ENCODE data around the gene TMEM200C.

The TMEM200C gene
- long read RNA-seq = 0 reads

GRCh38 chr18:5895299-5895875 is at the start of gene TMEM200C:
TSS of gene TMEM200C (minus strand) at chr18:5895522. CDS start at chr18:5892063, 3,459 bp downstream.
- Histone ChIP-seq H3K27ac (replicated peaks) (no peak within 1 kb of the TSS), H3K4me3 (replicated peaks; ENCODE audit: insufficient read depth, low read length) (no peak within 1 kb of the TSS), H3K27me3 (ENCODE audit: insufficient read depth, poor library complexity, severe bottlenecking) (peaks cover 71% of the 10 kb centered on the region)
- no peak for TF ChIP-seq GABPA (IDR thresholded peaks at IDR 0.05; ENCODE audit: low read depth)
- TF ChIP-seq SPI1 (IDR thresholded peaks at IDR 0.05; ENCODE audit: borderline replicate concordance, low read depth) = no peak
- no peak for TF ChIP-seq POLR2AphosphoS5 (IDR thresholded peaks at IDR 0.05; ENCODE audit: low read depth)
- no peak for DNase-seq (ENCODE audit: low read depth in 1 of 2, low spot score in 1 of 2)

- no peaks in the 10 kb centered on the region for H3K27me3 ChIP-seq (ENCODE audit: insufficient read depth, poor library complexity, severe bottlenecking)
- no peak overlapping the region for H3K4me3 ChIP-seq (replicated peaks; ENCODE audit: insufficient read depth, low read length)
- no peak for DNase-seq (ENCODE audit: low read depth in 1 of 2, low spot score in 1 of 2)
- H3K27ac ChIP-seq (replicated peaks) = no peak overlapping the region
- TF ChIP-seq SPI1 (IDR thresholded peaks at IDR 0.05; ENCODE audit: borderline replicate concordance, low read depth) = no peak
- no peak for TF ChIP-seq CTCF (IDR thresholded peaks at IDR 0.05; ENCODE audit: insufficient read depth, low read length)
- no peak for TF ChIP-seq REST (IDR thresholded peaks at IDR 0.05; ENCODE audit: insufficient replicate concordance, low read depth)
- no peak for TF ChIP-seq POLR2AphosphoS5 (IDR thresholded peaks at IDR 0.05; ENCODE audit: low read depth)
- TF ChIP-seq GABPA (IDR thresholded peaks at IDR 0.05; ENCODE audit: low read depth) = no peak
Measured at GRCh38 chr18:5944448-5944847, 49.1 kb upstream of the TMEM200C start.

GRCh38 chr18:5943514-5943913 is 48.2 kb upstream of the TMEM200C start:
- Histone ChIP-seq H3K27ac (replicated peaks) (no peak overlapping the region), H3K4me3 (replicated peaks; ENCODE audit: insufficient read depth, low read length) (no peak overlapping the region), H3K27me3 (ENCODE audit: insufficient read depth, poor library complexity, severe bottlenecking) (no peaks in the 10 kb centered on the region)
- TF ChIP-seq REST (IDR thresholded peaks at IDR 0.05; ENCODE audit: insufficient replicate concordance, low read depth) = no peak
- TF ChIP-seq POLR2AphosphoS5 (IDR thresholded peaks at IDR 0.05; ENCODE audit: low read depth) = no peak
- no peak for TF ChIP-seq CTCF (IDR thresholded peaks at IDR 0.05; ENCODE audit: insufficient read depth, low read length)
- no peak for TF ChIP-seq GABPA (IDR thresholded peaks at IDR 0.05; ENCODE audit: low read depth)
- TF ChIP-seq SPI1 (IDR thresholded peaks at IDR 0.05; ENCODE audit: borderline replicate concordance, low read depth) = no peak
- no peak for DNase-seq (ENCODE audit: low read depth in 1 of 2, low spot score in 1 of 2)

- Histone ChIP-seq H3K4me3 (replicated peaks; ENCODE audit: insufficient read depth, low read length) (no peak overlapping the region), H3K27me3 (ENCODE audit: insufficient read depth, poor library complexity, severe bottlenecking) (no peaks in the 10 kb centered on the region)
Measured at GRCh38 chr18:5942591-5942990, 47.3 kb upstream of the TMEM200C start.

More at GRCh38 chr18:5942591-5942990, 47.3 kb upstream of the TMEM200C start:
- H3K27ac ChIP-seq (replicated peaks) = no peak overlapping the region
- no peak for DNase-seq (ENCODE audit: low read depth in 1 of 2, low spot score in 1 of 2)
- TF ChIP-seq REST (IDR thresholded peaks at IDR 0.05; ENCODE audit: insufficient replicate concordance, low read depth) (no peak), SPI1 (IDR thresholded peaks at IDR 0.05; ENCODE audit: borderline replicate concordance, low read depth) (no peak), CTCF (IDR thresholded peaks at IDR 0.05; ENCODE audit: insufficient read depth, low read length) (no peak), GABPA (IDR thresholded peaks at IDR 0.05; ENCODE audit: low read depth) (no peak), POLR2AphosphoS5 (IDR thresholded peaks at IDR 0.05; ENCODE audit: low read depth) (no peak)

Data from HL-60 (cell line).